Embryonic facial prominence (tissue), 1 donor: ENCODE measurements around the gene FAM210B.
"Not testable (repeated sequence)": the region's sequence is repeated elsewhere in the genome, so short reads cannot be mapped to it uniquely, and the experiment has no call there.

Experiments
- DNase-seq: peaks from one replicate; pipeline ENCODE4 v3.0.0-alpha.2; 2016; ENCODE audit errors: extremely low spot score

Gene FAM210B, protein sequence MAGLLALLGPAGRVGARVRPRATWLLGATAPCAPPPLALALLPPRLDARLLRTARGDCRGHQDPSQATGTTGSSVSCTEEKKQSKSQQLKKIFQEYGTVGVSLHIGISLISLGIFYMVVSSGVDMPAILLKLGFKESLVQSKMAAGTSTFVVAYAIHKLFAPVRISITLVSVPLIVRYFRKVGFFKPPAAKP

DNA sequence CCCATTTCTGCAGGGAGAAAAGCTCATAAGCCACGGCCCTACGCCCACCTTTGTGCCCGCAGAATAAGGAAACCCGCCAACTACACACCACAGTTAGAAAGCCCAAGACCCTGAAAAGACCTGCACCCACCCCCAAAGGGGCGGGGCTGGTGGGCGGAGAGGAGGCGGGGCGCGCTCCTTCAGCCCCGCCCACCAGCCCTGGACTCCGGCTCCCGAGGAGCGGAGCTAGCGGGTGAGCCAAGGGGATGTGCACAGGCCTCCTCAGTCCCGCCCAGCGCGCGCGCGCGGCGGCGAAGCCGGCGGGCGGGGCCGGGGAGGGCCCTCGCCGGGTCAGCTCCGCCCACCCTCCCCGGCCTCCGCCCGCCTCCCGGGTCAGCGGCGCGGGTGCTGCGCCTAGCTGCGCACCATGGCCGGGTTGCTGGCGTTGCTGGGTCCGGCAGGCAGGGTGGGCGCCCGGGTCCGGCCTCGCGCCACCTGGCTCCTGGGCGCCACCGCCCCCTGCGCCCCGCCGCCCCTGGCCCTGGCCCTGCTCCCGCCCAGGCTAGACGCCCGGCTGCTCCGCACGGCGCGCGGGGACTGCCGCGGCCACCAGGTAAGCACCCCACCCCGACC is at the start of gene FAM210B:
Gene FAM210B (plus strand): TSS at position 375 of the 612 bp plus-strand sequence. CDS start 32 bp downstream, at position 407.
- peak; percentile 75 for DNase-seq

DNA sequence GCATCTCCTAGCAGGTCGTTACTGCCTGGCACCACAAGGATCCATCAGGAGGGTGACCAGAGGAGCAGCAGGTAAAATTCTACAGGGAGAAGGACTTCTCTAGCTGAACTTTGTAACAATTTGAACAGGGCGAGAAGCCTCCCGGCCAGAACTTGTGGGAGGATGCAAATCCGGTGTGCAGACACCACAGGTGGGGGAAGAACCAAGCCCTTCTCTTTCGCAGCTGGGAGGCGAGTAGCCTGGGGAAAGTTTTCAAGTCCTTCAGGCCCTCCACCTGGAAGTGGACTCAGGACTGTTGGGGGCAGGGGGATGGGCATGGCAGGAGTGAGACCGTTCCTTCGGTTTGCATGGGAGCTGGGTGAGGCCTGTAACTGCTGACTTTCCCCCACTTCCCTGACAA is 42.7 kb upstream of the FAM210B start:
- no peak for DNase-seq

DNA sequence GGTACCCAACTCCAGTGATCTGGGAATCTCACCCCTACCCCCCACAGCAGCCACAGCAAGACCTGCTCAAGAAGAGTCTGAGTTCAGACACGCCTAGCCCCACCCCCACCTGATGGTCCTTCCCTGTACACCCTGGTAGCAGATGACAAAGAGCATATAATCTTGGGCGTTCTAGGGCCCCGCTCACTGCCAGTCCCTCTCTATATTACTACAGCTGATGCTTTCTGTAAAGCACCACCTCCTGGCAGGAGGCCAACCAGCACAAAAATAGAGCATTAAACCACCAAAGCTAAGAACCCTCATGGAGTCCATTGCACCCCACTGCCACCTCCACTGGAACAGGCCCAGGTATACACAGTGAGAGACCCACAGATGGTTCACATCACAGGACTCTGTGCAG is 42.3 kb upstream of the FAM210B start:
- DNase-seq: no peak

DNA sequence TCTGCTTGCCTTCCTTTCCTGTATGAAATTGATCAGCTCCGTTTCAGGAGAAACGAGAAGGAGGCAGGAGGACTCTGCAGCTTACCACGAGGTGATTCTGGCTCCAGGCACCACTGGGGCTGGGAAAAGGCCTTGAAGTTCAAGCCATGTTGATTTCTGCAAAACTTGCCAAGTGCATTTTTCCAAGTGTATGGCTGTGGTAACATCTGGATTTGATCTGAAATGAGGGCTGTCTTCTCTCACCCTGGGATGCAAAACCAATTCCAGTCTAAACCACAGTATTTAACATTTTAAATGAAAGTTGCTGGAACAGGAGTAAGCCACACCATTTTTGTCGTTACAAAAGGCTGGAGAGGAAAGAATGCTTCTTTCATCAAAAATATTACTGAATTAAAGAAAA is 36.1 kb upstream of the FAM210B start:
- DNase-seq: peak; percentile 32

DNA sequence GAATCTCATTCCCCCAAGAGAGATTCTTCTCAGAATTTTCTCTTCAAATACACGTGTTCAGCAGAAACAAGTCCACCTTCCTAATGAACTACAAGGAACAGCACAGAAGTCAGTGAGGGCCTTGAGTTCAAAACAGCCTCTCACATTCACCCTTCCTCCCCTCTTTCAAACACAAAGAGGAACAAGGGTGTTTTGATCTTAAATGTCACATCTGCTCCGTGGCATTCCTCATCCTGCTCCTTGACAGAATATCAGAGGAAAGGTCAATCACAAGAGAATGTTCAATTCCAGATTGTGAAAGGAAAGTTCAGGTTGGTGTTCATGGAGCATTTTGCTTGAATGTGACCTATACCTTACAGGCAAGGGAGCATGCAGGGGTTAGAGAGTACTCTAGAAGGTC is 35.6 kb upstream of the FAM210B start:
- no peak for DNase-seq

DNA sequence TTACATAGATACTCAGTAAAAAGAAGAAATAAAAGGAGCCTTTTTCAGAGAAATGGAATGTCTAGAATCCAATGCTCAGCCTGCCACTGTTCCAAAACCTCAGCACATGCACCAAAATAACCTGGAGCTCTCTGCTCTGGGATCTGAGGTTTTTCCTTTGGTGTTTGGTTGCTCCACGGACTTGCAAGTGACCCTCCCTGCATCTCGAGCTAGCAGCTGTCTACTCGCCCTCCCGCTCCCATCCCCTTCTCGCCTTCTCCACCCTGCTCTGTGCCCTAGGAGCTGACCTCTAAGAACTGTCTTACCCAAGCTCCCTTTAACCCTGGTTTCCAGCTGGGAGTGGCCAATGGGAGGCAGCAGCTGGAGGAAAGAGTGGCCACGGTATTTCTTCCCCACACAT is 35.1 kb upstream of the FAM210B start:
- no peak for DNase-seq

DNA sequence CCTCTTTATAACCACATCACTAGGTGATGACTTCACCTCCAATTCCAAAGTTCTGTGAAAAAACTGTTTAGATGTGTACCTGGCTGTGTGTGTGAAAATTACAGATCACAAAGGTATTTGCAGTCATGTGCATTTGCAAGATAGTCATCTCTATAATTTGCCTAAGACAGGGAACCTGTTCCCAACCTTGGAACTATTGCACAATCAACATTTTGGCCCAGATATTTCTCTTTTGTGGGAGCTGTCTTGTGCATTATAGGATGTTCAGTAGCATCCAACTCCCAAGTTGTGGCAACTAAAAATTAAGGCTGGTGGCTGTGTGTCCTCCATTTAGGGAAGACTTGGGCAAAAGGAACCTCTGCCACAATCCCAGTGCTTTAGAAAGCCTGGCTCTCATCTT is 34.0 kb upstream of the FAM210B start:
- DNase-seq: no peak

DNA sequence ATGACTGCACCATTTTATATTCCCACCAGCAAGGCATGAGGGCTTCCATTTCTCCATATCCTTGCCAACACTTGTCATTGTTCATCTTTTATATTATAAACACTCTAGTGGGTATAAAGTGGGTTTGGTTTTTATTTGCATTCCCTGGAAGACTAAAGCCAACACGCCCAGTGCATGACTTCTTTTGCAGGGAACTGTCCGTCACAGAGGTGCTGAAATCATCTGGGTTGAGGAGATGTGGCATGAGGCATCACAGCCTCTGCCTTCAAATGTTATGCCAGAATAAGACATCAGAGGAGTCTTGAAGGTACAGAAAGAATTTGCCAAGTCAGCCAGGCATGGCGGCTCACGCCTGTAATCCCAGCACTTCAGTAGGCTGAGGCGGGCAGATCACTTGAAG is 29.9 kb upstream of the FAM210B start:
- DNase-seq: no peak

DNA sequence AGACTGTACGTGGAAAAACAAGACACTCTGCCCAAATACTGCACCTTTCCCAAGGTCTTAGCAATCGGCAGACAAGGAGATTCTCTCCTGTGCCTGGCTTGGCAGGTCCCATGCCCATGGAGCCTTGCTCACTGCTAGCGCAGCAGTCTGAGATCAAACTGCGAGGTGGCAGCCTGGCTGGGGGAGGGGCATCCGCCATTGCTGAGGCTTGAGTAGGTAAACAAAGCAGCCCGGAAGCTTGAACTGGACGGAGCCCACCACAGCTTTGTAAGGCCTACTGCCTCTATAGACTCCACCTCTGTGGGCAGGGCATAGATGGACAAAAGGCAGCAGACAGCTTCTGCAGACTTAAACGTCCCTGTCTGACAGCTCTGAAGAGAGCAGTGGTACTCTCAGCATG is 22.1 kb upstream of the FAM210B start:
- not testable (repeated sequence) for DNase-seq

DNA sequence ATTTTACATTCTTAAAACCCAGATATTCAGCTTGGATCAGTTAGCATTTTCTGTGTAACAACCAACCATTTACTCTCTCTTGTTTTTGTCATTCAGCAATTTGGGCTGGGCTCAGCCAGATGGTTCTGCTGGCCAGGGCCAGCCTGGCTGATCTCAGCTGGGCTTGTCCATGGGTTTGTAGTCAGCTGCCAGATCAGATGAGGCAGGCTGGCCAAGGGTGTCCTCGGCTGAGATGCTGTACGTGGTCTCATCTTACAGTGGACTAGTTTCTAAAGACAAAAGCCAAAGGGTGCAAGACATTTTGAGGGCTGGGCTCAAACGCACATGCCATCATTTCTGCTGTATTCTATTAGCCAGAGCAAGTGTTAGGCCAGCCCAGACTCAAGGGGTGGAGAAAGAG is 16.0 kb upstream of the FAM210B start:
- no peak for DNase-seq

DNA sequence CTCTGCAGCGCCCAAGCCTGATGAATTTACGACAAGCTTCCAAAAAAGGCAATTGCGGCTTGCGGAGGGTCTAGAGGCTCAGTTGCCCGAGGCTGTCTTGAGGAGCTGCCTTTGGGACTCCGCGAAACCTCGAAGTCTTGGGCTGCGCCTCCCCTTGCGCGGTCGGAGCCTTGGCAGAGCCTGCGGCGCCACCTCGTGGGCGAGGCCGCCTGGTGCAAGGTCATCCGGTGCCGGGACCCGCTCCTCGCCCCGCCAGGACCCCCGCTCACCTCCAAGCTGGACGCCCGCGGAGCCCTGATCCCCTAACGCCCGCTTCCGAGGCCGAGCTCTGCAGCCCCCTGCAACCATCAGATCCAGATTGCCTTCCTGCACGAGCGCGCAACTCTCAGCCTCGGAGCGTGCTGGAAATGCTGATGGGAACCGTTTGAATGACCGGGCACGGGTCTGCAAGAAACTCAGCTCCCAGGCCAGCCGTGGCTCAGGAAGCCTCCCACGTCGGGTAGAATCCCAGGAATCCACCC is 14.9 kb upstream of the FAM210B start:
- DNase-seq: no peak

DNA sequence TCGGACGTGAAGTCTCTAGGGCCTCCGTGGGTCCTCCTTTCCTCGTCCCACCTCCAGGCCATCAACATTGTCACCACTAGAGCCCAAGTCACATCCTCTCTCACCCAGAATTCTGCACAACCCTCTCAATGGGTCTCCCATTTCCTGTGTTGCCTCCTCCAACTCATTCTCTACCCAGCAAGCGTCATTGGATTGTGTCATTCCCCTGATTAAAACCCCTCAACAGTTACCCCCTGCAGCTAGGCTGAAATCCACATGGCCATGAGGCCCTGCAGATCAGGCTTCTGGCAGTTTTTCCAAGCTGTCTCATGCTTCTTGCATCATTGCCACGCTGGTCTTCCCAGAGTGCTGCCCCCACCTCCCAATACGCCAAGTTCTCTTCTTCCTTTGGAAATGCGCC is 12.9 kb upstream of the FAM210B start:
- no peak for DNase-seq

DNA sequence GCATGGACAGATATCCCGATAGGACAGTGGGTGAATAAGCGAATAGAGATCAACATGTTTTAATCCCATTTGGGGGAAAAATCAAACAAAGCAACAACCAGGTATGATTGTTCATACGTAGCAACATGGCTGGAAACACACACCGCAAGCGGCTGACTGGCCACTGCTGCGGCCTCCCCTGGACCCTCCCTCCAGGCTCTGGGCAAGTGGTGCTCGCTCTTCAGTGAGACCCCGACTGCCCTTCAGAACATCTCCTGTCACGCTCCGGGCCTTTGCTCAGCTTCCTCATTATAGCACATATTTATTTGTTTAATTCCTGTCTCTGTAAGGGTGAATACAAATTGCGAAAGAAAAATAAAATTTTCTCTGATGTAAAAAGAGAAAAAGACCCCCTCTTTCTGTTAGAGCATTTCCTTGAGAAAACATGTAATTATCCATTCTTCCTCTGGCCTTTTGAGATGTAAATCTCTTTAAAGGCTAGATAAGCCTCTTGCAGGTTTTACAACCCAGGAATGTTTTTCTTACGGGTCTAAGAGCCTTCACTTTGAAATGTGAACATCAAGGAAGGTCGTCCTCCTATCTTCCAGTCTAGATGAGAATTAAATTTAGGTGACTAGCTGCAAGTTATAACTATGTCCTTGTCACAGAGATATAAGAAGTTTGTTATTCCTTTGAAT is 11.0 kb upstream of the FAM210B start:
- DNase-seq: no peak

DNA sequence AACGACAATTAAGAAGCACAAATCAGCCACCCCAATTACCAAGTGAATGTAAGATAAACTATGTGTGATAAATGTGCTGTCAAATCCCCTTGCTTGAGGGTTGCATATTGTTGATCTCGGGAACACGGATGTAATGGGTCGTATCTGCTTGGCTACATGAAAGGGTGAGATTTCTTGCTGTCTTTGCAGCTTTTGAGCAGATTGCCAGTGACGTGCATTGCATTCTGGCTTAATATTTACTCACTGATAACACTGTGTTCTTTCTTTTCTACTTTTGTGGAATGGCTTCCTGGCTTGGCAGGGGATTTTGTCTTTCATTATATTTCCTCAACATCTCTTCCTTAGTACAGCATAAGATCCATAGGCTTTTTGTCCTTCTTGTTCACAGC is 10.5 kb upstream of the FAM210B start:
- DNase-seq: no peak

DNA sequence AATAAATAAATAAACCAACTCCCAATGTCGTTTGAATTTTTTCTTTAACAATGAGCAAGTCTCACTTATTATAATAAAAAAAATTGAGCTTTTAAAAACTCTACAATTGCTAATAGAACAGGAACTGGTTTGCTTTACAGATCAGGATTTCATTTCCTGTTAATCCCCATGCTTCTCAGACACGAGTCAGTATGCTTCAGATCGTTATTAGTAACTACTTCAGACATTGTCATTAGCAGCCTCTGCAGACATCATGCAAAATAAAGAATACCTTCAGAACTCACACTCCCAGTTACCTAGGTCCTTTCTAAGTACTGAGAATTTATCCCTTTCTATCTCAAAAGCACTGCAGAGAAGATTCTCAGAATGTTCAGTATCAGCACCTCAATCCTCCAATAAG is 10.0 kb upstream of the FAM210B start:
- DNase-seq: no peak

DNA sequence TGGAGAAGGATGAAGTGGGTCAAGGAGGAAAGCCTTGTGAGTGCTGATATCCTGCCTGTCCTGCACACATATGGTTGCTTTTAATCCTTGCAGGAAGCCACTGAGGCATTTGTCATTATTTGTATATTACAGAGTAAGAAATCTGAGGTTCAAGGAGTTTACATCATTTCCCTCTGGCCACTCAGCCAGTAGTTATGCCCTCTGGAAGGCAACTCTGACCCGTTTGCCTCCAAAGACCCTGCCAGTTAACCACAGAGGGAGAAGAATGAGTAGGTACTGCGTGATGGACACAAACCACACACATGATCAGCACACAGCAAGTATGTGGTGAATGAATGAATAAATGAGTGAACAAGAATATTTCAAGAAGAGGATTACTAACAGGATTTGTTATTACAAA is 7.9 kb upstream of the FAM210B start:
- DNase-seq: no peak

DNA sequence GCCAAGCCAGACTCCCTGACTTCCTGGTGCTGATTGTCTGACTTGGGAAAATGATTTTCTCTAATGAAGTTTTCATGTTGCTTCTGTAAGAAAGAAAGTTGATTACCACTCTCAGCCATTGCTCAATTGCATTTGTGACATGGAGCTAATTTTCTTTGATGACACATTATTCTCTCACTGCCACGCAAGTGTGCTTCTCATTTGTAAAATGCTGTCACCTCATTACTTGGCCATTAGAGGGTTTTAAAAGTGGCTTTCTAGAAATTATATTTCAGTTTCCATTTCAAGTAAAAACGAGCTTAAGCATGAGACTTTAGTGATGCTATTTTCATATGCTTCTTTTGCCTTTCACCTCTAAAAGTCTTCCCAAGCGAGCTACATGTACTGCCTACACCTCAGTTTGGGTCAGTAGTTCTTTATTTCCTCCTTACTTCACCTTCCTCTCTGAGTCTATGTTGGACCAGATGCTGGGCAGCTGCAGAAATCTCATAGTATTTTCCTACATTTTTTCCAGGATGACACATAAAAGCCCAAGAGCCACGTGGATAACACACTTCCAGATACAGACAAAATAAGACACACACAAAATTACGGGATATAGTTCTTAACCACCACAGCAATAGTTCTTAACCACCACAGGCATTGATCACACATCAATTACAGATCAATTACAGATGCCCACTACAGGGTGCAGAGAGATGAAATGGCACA is 6.3 kb upstream of the FAM210B start:
- DNase-seq: no peak

DNA sequence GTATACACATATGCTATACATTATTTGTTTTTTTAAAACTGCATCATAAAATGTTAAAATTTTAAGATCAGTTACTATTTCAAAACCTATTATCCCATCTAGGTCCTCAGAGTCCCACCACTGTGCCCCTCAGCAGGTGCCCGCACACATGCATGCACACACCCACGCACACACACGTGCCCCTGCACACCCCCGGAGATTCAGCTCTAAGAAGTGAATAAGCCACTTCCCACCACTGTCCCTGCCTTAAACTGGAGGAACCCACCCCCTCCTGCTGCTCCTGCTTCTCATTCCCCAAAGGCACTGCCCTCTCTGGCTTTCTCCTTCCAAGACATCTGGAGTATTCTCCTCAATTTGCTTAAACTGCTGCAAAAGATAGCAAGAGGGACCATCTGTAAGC is 5.4 kb upstream of the FAM210B start:
- DNase-seq: no peak

DNA sequence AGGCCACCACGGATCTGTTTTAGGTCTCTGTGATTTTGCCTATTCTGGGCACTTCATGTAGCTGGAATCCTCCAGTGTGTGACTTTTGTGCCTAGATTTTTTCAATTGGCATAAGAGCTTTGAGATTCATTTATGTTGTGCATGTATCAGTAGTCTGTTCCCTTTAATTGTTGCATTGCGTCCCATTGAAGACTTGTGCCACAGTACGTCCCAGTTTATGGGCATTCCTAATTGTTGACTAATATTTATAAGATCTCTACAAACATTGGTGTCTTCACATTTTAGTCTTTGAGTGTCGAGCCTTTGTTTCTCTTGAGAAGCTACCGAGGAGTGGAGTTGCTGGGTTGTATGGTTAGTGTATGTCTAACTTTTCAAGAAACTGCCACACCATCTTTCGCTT is 704 bp upstream of the FAM210B start:
- no peak for DNase-seq

DNA sequence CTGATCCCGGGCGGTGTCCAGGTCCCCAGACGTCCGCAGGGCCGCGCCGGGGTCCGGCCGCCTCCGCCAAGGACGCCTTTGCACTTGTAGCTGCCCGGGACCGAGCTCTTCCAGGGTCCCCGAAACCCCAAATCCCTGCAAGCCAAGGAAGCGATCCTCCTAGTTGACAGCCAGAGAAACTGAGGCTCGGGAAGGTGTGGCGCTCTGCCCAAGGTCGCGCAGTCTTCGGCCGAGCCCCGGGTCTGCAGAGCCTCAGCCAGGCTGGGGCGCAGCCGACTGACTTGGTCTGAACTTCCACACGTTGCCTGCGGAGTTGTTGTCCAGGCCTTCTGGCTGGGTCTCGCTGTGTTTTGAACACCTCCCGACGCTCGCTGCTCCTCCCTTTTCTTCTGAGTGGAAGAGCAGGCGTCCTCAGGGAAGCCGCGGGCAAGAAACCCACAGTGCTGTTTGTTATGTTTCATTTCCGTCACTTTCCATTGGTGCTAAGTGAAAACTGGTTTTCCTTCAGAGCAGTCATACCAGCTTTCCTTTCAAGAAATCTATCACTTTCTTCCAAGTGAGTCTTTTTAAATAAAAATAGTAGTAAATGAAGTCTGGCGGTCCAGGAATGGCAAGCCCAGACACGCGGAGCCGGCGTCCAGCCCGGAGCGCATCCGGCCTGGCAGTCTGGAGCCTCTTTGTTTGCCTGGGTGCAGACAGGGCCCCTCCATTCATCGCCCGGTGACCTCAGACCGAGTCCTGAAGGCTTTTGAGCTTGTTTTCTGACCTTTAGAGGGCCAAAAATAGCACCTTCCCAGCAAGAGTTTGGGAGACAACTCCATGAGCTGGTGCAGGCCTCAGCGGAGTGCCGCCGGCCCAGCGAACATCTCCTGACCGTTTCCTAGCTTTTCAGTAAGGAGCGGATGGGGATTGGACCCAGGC is 698 bp downstream of the FAM210B start:
- peak; percentile 56 for DNase-seq

DNA sequence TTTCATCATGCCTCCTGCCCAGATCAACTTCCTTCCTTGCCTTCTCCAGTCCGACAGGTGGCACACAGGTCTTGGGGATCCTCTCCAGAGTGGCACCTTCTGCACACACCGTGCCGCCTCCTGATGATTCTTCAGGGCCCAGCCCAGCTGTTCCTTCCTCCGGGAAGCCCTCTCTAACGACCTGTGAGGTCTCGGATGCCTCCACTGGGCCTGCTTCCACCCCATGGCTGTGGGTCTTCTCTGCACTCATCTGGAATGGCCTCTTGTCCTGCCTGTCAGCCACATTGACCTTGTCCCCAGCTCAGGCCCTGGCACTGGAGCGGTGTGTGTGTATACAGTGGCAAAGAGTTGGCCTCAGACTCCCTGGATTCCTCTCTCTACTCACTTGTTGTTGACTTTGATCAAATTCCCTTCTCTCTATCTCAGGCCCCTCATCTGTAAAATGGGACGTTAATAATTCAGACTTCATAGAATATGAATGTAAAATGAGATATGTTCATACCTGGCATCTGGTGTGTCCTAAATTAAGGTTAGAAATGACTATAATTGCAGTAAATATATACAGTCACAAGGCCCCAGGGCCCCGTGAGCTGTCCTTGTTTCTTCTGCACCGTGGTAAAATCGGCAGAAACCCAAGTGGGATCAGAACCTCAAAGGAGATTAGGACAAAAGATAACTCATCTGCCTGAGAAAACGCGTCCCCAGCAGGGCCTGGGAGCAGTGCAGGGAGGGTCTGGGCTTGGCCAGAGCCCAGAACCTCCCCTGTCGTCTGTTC is 1.5 kb downstream of the FAM210B start:
- DNase-seq: no peak
